CD4-positive, alpha-beta T cell treated with Interleukin-4 for 4 hours (primary cell): ENCODE measurements around the gene PCDHGB7.
"Not testable (repeated sequence)": the region's sequence is repeated elsewhere in the genome, so short reads cannot be mapped to it uniquely, and the experiment has no call there.

Experiments used
- DNase-seq: peaks from one replicate; pipeline ENCODE4 v3.0.0-alpha.2; 2020

The PCDHGB7 gene

DNA sequence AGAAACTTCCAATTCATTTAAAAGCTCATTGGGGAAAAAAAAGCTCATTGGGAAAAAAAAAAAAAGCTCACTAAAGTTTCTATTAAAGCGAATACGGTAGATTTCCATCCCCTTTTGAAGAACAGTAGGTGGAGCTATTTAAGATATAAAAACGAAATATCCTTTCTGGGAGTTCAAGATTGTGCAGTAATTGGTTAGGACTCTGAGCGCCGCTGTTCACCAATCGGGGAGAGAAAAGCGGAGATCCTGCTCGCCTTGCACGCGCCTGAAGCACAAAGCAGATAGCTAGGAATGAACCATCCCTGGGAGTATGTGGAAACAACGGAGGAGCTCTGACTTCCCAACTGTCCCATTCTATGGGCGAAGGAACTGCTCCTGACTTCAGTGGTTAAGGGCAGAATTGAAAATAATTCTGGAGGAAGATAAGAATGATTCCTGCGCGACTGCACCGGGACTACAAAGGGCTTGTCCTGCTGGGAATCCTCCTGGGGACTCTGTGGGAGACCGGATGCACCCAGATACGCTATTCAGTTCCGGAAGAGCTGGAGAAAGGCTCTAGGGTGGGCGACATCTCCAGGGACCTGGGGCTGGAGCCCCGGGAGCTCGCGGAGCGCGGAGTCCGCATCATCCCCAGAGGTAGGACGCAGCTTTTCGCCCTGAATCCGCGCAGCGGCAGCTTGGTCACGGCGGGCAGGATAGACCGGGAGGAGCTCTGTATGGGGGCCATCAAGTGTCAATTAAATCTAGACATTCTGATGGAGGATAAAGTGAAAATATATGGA lies 13.0 kb downstream of the PCDHGB7 start, which contains the start of gene PCDHGA12:
PCDHGA12 (plus strand) TSS at position 176 of the 782 bp plus-strand sequence; CDS start at position 429, 253 bp downstream.
- no peak for DNase-seq

DNA sequence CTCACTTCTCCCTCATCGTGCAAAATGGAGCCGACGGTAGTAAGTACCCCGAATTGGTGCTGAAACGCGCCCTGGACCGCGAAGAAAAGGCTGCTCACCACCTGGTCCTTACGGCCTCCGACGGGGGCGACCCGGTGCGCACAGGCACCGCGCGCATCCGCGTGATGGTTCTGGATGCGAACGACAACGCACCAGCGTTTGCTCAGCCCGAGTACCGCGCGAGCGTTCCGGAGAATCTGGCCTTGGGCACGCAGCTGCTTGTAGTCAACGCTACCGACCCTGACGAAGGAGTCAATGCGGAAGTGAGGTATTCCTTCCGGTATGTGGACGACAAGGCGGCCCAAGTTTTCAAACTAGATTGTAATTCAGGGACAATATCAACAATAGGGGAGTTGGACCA lies 13.8 kb downstream of the PCDHGB7 start:
- DNase-seq, result no peak

DNA sequence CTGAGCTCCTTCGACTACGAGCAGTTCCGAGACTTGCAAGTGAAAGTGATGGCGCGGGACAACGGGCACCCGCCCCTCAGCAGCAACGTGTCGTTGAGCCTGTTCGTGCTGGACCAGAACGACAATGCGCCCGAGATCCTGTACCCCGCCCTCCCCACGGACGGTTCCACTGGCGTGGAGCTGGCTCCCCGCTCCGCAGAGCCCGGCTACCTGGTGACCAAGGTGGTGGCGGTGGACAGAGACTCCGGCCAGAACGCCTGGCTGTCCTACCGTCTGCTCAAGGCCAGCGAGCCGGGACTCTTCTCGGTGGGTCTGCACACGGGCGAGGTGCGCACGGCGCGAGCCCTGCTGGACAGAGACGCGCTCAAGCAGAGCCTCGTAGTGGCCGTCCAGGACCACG lies 14.8 kb downstream of the PCDHGB7 start:
- DNase-seq, result not testable (repeated sequence)

DNA sequence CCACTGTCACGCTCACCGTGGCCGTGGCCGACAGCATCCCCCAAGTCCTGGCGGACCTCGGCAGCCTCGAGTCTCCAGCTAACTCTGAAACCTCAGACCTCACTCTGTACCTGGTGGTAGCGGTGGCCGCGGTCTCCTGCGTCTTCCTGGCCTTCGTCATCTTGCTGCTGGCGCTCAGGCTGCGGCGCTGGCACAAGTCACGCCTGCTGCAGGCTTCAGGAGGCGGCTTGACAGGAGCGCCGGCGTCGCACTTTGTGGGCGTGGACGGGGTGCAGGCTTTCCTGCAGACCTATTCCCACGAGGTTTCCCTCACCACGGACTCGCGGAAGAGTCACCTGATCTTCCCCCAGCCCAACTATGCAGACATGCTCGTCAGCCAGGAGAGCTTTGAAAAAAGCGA lies 15.2 kb downstream of the PCDHGB7 start:
- not testable (repeated sequence) for DNase-seq

DNA sequence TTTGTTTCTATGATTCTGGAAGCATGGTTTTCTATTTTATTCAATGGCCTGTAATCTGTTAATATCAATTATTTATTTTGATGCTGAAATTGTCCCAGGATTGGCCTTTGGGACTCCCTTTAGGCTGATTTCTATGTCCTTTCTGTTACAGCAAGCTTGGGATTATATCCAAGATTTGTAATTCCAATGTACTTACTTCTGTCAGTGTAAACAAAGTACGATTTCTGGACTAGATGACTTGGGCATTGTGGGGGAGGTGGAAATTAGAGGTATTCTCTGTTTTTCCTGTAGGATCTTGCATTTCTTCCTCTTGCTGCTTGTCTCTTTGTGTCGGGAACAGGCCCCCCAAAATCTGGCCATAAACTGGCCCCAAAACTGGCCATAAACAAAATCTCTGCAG lies 16.5 kb downstream of the PCDHGB7 start:
- no peak for DNase-seq

DNA sequence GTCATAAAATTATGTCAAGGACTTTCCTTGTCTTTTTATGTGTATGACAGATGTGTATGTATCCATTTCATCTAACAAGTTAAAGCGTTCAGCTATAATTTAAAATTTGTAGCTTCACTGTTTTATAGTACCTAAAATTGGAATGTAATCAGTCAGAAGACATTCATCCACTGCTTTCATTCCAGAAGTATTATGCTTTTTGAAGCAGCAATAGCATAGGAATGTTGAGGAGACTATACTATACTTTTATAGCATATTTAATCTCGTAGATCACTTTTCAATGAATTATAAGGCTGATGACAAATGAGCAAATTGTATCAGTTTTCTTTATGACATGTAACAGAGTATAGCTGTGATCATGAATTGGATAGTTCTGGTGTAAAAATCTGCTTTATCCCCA lies 19.7 kb downstream of the PCDHGB7 start:
- no peak for DNase-seq

DNA sequence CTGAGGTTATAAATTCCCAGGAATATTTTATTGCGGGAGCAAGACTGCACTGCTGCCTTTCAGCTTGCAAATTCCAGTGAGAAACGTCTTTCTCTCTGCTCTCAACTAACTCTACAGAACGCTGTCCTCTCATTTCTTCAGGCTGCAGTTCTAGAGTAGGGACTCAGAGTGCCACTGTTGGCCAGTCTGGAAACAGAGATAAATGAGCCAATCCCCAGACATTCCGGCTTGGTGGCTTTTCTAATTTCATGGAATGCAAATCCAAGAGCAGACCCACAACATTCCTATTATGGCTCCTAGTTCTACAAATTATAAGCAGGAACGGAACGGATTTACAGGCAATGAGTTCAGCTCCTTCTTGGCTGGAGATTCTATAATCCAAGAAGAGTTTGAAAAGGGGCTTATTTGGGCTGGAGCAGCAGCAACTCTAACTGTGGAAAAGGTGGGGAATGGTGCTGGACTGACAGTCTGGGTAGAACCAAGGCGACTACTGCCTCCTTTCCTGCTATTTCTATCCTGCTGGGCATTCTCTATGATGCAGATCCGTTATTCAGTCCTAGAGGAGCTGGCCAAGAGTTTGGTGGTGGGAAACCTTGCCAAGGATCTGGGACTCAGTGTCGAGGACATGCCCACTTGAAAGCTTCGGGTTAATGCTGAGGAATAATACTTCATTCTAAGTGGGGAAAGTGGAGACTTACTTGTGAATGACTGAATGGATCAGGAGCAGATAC lies 22.1 kb downstream of the PCDHGB7 start:
- DNase-seq, result no peak

DNA sequence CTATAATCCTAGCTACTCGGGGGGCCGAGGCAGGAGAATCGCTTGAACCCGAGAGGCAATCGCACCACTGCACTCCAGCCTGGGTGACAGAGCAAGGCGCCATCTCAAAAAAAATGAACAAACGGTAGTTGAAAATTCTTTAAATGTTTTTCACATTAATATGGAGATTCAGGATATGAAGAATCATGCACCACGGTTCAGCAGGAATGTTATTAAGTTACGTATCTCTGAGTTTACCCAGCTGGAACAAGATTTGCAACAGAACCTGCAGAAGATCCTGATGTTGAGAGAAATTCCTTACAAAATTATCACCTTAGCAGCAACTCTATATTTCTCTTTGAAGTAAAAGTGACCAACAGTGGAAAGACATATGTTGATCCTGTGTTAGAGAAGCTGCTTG lies 22.9 kb downstream of the PCDHGB7 start:
- no peak for DNase-seq

DNA sequence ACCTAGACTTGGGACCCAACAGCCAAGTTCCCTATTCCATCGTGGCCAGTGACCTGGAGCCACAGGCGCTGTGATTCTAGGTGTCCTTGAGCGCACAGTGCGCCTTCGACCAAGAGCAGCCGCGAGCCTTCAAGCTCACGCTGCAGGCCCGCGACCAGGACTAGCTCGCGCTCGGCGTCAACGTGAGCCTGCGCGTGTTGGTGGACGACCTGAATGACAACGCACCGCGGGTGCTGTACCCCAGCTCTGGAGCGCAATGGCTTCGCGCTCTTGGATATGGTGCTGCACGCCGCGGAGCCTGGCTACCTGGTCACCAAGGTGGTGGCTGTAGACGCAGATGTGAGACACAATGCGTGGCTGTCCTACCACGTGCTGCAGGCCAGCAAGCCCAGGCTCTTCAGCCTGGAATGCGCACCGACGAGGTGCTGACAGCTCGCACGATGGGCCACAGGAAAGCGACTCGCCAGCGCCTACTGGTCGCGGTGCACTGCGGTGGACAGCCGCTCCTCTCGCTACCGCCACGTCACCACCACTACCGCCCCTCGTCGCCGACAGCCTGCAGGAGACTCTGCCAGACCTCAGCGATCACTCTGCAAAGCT lies 24.2 kb downstream of the PCDHGB7 start:
- no peak for DNase-seq

DNA sequence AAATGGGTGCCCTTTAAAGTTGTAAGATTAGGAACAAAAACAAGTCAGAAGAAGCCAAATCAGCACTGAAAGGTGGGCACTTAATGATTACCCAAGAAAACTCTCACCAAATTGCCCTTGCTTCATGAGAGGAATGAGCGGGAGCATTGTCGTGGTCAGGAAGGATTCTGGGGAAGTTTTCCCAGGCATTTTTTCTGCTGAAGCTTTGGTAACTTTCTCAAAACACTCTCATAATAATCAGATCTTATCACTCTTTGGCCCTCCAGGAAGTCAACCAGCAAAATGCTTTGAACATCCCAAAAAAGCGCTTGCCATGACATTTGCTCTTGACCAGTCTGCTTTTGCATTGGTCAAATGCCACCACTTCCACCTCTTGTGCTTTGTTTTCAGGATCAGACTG lies 47.9 kb downstream of the PCDHGB7 start:
- DNase-seq, result no peak
